Stimulated activated CD8-positive, alpha-beta memory T cell treated with anti-CD3 and anti-CD28 coated beads, Interleukin-7, amount 100 ng/mL, for 48 hours (primary cell): Measurements from ENCODE around the gene HGD.
"Not testable (repeated sequence)": the region's sequence is repeated elsewhere in the genome, so short reads cannot be mapped to it uniquely, and the experiment has no call there.

Experiments used
- DNase-seq, 2 donors: peaks; one replicate each; pipeline ENCODE4 v3.0.0-alpha.2; 2020; ENCODE audit warnings: low read depth in 1 of 2; ENCODE audit errors: extremely low read depth in 1 of 2

The HGD gene

DNA sequence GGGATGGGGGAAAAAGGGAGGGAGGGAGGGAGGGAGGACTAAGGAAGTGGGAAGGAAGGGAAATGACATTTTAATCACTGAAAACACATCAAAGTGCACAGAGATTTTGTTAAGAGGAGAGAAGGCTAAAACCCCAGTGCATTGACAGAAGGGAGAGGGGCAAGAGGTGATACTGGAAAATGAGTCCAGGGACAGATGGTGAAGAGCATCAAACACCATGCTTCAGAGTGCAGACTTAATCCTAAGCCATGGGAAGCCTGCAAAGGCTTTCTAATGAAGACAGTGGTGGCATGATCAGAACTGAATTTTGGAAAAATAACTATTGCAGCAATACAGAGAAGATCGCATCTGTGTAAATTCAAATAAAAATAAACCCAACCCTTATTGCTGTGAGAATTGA lies 41.8 kb downstream of the HGD start:
- DNase-seq = no peak

DNA sequence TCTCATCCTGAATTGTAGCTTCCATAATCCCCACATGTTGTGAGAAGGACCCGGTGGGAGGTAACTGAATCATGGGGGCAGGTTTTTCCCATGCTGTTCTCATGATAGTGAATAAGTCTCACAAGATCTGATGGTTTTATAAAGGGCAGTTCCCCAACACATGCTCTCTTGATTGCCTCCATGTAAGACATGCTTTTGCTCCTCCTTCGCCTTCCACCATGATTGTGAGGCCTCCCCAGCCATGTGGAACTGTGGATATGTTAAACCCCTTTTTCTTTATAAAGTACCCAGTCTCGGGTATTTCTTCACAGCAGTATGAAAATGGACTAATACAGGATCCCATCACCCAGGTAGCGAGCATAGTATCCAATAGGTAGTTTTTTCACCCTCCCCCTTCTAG lies 43.2 kb downstream of the HGD start:
- not testable (repeated sequence) for DNase-seq

DNA sequence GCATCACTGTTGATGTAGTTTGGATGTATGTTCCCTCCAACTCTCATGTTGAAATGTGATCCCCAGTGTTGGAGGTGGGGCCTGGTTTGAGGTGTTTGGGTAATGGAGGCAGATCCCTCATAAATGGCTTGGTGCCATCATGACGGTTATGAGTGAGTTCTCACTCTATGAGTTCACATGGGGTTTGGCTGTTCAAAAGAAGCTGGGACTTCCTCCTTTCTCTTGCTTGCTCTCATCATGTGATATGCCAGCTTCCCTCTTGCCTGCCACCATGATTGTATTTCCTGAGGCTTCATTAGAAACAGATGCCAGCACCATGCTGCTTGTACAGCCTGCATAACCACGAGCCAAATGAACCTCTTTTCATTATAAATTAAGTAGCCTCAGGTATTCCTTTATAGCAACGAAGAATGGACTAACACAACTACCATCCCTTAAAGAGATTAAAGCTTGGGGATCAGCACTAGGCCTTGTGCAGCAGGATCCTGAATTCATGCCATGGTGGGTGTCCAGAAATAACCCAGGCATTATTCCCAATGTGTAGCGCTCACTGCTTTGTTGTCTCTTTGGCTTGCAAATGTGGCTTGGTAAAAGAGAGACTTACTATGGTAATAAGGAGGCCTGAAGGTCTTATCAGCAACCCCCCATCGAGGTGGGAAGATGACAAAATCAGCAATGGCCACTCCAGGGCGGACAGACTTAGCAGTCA lies 44.0 kb downstream of the HGD start:
- DNase-seq = no peak

DNA sequence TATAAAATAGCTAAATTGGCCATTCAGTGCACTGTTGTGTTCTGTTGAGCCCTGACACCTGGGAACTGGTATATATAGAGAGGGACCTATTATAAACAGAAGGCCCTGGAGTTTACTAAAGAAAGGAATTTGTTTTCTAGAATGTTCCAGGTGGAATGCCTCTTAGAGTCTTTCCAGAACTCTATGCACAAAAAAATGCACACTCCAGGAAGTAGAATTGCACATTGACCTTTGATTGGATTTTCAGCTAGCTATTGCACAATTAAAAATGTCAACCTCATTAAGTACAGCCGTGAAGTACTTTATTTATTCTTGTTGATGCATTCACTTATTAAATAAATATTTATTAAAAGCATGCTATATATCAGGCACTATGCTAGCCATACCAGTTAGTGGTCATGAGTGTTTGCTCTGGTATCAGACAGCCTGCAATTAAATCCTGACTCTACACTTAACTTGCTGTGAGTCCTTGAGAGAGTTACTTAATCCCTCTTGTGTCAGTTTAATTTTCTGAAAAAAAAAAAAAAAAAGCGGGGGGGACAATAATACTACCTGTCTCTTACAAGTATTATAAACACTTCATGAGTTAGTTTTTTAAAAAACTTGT lies 45.1 kb downstream of the HGD start:
- no peak for DNase-seq

DNA sequence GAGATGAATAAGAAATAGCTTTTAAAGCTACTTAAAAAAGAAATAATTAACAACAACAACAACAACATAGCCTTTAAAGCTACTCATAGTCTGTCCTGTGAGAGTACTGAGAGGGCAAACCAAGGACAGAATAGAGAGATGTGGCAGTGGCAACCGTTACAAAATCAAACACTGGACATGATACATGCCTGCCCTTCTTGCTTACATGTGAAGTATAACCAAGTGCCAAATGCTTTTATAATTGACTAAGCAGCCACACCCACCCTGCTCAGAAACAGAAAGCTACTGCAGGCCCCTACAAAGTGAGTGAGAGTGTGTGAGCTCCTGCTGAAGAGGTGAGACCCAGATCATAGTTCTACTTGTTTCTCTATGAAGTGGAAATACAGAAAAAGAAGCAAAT lies 47.5 kb downstream of the HGD start:
- DNase-seq = no peak

DNA sequence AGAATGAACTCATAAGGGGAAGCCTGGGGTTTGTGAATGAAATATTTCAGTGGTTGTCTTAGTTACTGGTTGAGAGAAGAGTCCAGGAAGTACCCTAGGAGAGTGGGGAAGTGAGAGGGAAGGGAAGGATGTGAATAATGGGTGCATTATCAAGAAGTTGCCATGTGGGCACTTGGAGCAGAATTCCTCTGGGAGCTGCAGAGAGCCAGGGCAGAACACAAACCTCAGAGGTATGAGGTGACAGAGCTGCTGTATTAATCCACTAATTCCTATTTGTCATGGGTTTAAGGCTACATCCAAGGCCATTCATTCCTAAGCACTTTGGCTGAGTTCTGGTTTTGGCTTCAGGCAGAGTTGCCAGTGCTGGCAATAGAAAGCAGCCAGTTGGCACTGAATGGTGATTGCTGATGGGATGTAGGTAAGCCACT lies 56.9 kb downstream of the HGD start:
- DNase-seq = no peak

DNA sequence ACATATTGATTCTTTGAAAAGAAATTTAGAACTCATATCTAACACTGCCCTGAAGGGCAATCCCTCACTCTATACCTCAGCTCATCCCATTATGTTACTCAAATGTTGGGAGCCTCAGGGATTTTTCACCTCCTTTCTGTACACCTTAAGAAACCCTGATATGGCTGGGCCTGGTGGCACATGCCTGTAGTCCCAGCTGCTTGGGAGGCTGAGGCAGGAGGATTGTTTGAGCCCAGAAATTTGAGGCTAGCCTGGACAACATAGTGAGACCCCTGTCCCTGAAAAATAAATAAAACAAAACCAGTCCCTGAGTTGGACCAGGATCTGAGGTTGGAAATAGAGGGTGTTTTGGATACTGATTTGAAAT lies 58.3 kb downstream of the HGD start:
- DNase-seq = no peak

DNA sequence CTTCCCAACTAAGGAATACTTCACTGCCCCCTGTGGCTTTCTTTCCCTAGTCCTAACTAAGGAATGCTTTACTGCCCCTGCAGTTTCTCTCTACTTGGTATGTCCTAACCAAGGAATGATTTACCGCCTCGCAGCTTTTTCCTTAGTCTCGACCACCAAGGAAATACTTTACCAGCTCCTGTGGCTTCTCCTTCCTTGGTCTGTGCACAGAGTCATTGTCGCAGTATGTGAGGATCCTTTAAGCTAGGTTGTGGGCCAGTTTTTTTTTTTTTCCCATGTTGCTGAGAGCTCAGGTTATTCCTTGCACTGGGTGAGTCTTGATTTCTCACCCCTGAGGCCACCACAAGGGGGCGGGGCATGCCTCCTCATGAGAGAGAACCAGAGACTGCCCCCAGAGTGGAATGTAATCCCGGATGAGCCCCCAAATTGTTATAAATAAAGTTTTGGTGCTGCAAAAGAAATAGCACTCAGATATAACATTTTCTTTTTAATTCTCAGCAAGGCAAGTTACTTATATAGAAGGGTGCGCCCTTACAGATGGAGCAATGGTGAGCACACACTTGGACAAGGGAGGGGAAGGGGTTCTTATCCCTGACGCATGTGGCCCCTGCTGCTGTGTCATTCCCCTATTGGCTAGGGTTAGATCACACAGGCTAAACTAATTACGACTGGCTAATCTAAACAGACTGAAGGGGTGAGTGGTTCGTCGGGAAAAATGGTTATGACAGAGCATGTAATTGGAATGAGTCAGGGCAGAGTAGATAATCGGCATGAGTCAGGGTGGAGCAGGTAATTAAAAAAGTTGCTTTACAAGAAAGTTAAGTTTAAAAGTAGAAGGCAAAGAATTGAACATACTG lies 58.9 kb downstream of the HGD start:
- DNase-seq = no peak

DNA sequence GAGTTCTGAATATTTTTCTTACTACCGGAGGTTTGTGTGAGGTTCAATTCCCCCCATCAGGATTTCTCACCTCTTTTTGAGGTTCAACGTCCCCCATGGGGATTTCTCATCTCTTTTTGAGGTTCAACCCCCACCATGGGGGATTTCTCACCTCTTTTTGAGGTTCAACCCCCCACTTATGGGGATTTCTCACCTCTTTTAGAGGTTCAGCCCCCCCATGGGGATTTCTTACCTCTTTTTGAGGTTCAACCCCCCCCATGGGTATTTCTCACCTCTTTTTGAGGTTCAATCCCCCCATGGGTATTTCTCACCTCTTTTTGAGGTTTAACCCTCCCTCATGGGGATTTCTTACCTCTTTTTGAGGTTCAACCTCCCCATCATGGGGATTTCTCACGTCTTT lies 59.6 kb downstream of the HGD start:
- no peak for DNase-seq

DNA sequence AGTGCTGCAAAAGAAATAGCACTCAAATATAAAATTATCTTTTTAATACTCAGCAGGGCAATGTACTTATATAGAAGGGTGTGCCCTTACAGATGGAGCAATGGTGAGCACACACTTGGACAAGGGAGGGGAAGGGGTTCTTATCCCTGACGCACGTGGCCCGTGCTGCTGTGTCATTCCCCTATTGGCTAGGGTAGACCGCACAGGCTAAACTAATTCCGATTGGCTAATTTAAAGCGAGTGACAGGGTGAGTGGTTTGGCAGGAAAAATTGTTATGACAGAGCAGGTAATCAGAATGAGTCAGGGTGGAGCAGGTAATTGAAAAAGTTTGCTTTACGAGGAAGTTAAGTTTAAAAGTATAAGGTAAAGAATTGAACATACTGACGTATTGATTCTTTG lies 65.3 kb downstream of the HGD start:
- not testable (repeated sequence) for DNase-seq

DNA sequence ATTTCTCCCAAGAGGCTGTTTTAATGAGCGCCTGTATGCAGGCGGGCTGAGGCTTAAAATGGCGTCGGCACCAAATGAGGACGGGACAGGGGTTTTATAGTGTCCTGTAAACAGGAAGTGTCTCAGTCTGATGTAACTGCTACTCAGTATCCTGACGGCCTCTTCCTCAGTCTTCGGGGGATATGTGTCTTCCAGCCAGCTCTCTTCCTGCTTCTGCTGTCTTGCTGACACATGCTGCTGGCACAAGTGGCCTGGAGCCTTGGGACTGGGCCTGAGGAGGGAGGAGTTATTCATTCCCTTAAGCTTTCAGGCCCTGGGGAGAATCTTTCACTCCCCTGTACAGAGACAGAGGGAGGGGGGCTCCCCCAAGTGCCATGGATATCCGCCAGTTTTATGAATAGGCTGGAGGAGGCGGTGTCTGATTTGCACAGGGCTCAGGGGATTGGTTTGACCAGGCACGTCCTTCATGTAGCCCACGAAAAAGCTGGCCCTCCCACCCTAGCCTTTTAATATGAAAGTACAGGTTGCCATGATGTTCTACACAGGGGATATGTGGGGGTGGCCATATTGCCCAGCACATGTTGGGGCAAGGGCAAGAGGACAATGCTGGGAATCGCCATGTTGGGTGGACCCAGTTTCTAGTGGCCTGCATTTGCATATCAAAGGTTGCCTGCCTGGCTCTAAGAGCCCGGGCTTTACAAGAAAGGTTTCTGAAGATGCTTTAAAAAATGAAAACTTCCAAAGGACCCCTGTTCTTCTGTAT lies 66.0 kb downstream of the HGD start:
- no peak for DNase-seq

DNA sequence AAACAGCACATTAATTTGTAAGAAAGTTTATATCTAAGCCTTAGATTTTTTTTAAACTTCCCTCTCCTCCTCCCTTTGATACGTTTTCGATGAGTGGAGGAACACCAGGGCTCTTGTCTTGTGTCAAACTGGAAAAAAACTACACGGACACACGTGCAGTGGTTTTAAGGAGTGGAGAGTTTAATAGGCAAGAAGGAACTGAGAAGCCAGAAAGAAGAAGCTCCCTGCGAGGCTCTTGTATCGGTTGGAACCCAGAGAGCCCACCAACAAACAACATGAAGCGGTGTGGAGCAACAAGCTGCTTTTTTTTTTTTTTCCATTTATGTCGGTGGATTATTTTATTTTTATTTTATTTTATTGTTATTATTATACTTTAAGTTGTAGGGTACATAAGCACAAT lies 67.3 kb downstream of the HGD start:
- no peak for DNase-seq

DNA sequence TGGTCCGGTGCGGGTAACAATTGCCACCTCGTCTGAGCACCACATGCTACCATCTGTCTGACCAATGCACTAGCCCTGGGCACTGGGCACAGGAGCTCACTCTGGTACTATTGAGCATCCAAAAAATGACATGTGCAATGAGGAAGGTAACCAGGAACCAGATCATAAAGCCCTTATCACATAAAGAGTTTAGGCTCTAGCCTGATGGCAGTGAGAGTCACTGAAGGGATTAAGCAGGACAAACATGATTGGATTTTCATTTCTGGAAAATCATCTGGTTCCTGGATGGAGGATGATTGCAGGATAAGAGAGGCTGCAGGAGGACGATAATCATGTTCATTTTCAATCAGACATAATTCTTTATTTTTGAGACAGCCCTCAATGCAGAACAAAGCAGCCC lies 73.5 kb downstream of the HGD start:
- DNase-seq = no peak

DNA sequence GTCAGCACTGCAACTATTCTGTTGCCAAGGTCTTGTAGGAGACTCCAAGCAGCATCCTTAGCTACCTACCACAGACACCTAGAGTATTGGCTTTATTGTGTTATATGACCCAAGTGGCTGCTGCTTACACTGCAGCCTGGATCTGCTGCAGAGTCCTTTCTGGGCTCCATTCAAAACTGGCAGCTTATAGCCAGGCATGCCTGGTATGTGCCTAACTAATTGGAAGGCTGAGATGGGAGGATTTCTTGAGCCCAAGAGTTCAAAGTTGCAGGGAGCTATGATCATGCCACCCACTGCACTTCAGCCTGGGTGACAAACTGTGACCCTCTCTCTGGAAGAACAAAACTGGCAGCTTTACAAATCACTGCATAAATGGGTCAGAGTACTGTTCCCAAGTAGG lies 77.3 kb downstream of the HGD start:
- DNase-seq = no peak

DNA sequence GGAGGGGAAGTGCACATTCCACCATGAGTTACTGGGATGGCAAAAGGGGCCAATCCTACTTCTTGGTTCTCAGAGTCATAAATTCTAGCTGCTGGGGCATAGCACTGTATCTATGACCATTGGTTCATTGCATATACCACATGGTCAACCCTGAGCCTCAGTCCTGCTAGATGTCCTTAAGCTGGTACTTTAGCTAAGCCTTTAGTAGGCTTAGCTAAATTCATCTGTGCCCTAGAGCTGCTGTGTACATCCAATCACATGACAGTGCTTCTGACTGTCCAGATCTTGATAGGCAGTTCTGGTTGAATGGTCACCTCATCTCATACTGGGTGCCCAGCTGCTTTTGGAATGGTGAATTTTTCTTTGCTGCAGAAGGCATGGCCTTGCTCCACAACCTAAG lies 77.7 kb downstream of the HGD start:
- DNase-seq = no peak

DNA sequence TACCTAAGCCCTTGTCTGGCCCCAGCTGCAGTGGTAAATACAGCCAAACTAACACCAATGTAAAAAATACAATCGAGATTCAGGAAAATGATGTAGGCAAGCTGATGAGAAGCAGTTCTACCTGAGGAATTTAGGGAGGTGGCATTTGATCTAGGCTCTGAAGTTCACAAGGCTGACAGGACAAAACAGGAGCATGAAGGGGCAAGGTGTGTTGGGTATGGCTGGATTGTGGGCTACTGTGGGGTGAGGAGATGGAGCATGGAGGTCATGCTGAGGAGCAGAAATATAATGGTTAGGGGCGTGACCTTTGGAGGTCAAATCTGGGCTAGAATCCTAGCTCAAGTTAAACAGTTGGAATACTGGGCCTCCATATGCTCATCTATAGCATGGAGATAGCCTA lies 79.4 kb downstream of the HGD start:
- no peak for DNase-seq

DNA sequence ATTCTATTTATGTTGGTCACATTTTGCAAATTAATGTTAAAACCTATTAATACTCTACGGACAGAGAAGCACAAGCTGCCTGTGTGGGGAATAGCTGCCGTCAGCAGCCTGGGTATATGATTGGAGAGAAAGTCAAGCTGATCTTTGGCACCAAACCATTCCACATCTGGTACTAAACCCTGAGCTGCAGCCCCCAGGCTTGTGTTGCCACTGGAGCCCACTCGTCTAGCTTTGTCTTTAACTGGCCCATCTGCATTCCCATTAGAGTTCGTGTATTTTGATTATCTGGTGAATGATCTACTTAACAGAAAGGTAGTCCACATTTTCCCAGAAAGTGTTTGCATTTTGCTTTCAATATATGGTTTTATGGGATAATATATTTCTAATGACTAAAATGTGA lies 80.5 kb downstream of the HGD start:
- DNase-seq = no peak

DNA sequence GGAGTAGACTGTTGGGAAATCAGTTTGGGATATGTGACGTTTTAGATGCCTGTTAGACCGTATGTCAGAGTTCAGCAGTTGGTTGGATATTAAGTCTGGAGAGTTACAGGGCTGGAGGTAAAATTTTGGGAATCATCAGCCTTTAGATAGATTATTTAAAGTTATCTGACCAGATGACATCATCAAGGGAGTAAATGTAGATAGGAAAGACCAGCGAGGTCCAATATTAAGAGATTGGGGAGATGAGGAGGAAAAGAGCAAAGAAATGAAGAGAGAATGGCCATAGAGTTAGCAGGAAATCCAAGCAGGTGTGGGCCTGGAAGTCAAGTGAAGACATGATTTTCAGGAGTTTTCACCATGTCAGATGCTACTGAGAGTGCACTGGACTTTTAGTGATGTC lies 82.8 kb downstream of the HGD start:
- no peak for DNase-seq

DNA sequence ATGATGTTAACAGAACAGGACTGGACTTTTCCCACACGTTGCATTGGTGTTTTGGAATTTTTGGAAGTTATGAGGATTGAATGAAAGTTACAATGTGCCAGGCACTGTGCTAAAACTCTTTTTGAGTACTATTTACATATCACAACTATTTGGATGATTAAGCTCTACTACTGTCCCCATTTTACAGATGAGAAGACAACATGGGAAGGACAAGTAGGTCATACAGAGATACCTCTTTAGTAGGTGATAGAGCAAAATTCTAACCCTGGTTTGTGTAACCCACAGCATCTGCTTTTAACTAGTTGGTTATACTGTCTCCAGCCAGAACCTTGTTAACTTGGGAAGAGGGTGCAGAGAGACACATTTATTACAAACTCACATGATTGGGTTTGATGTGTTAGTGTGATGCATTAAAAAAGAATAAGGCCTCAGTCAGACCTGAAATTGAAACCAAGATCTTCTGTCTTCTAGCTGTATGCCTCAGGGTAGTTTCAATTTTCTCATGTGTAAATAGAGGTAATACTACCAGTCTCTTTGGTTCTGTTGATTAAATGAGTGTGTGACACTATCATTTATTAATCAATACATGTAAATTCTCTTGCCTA lies 84.5 kb downstream of the HGD start:
- DNase-seq = no peak

DNA sequence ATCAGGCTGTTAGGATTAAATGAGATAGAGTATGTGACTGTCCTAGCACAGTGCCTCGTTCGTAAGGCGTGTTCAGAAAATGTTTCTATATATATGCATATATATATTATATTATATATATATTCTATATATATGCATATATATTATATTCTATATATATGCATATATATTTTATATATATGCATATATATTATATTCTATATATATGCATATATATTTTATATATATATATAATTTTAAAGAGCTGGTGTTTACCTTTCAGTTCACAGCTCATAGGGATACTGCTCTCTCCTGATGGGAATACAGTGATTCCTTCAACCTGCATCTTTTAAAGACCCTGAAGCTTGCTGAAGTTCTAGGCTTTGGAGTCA lies 85.2 kb downstream of the HGD start:
- no peak for DNase-seq
